ENCODE measurements around the gene LRFN3.

The LRFN3 gene

GRCh38 chr19:35940839-35941238 lies 4.7 kb downstream of the LRFN3 start:
- no peak for TF ChIP-seq CTCF (conservative IDR thresholded peaks at IDR 0.05)
- peak overlapping the region; percentile 41 for H3K27ac ChIP-seq

- TF ChIP-seq CTCF (conservative IDR thresholded peaks at IDR 0.05) = no peak
- no peak overlapping the region; the same call in 1 of the 2 replicates for H3K27ac ChIP-seq
These were observed 6.1 kb downstream of the LRFN3 start for GRCh38 chr19:35942235-35942634.

- TF ChIP-seq CTCF (conservative IDR thresholded peaks at IDR 0.05) = no peak
- H3K27ac ChIP-seq = no peak overlapping the region
These were observed 7.4 kb downstream of the LRFN3 start for GRCh38 chr19:35943321-35944301.

- no peak for TF ChIP-seq CTCF (conservative IDR thresholded peaks at IDR 0.05)
- no peak overlapping the region for H3K27ac ChIP-seq
These were observed 8.4 kb downstream of the LRFN3 start for GRCh38 chr19:35944556-35944955.

GRCh38 chr19:35945121-35945790 lies 9.1 kb downstream of the LRFN3 start:
- TF ChIP-seq CTCF (conservative IDR thresholded peaks at IDR 0.05) = no peak
- H3K27ac ChIP-seq = no peak overlapping the region

GRCh38 chr19:35946203-35946602 lies 10.0 kb downstream of the LRFN3 start:
- no peak overlapping the region for H3K27ac ChIP-seq
- TF ChIP-seq CTCF (conservative IDR thresholded peaks at IDR 0.05) = no peak

GRCh38 chr19:35949131-35949530 lies 13.0 kb downstream of the LRFN3 start:
- no peak overlapping the region for H3K27ac ChIP-seq
- no peak for TF ChIP-seq CTCF (conservative IDR thresholded peaks at IDR 0.05)
